ENCODE results near the gene SPAG16.

The SPAG16 gene

DNA sequence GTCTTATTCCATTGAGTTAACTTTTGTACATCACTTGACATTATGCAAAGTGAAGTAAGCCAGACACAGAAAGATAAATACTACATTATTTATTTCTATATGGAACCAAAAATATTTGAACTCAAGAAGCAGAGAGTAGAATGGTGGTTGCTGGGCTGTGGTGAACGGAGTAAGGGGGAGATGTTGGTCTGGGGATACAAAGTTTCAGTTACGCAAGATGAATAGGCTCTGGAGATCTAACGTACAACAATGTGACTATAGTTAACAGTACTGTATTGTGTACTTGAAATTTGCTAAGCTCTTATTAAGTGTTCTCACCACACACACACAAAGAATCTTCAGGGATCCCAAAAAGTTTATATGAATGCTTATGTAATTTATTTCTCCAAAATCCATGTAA is 1001.7 kb downstream of the SPAG16 start:
- H3K27me3 ChIP-seq (ENCODE audit: control insufficient read depth, insufficient read depth, low read length, poor library complexity, severe bottlenecking) = no peaks in the 10 kb centered on the region
- WGBS, 2 experiments = 61 to 67% methylated on average over 3 of the region's 3 CpGs

DNA sequence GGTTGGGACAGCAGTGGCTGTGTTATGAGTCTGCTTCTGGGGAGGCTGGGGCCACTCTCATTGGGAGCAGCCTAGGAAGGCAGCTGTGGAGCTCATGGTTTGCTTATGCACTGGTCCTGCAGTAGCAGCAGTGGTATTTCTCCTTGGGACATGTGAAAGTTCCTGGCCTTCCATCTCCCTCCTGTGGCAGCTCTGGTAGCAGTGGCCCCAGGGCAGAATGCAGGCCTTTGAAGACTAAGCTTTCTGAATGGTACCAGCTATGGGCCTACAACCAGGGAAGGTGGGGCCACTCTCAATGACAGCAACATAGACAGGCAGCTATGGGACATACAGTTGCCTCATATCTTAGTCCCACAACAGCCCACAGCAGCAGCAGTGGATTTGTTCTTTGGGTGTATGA is 1009.3 kb downstream of the SPAG16 start:
- H3K4me3 ChIP-seq (ENCODE audit: insufficient read depth, low read depth, low read length) = no peak overlapping the region
- H3K9me3 ChIP-seq (ENCODE audit: control insufficient read depth, low read length) = no peaks in the 10 kb centered on the region
- H3K36me3 ChIP-seq (ENCODE audit: control insufficient read depth, insufficient read depth, low read length) = no peaks in the 10 kb centered on the region
- H3K27me3 ChIP-seq (ENCODE audit: control insufficient read depth, insufficient read depth, low read length, poor library complexity, severe bottlenecking) = no peaks in the 10 kb centered on the region
- H3K4me1 ChIP-seq (ENCODE audit: control insufficient read depth, insufficient read depth, low read length) = no peaks in the 10 kb centered on the region
- H3K27ac ChIP-seq (ENCODE audit: insufficient read depth, low read depth, low read length, poor library complexity, severe bottlenecking) = no peak overlapping the region

More for the DNA sequence above, 1001.7 kb downstream of the SPAG16 start:
- no peaks in the 10 kb centered on the region for H3K9me3 ChIP-seq (ENCODE audit: control insufficient read depth, low read length)
- no peaks in the 10 kb centered on the region for H3K4me1 ChIP-seq (ENCODE audit: control insufficient read depth, insufficient read depth, low read length)
- H3K36me3 ChIP-seq (ENCODE audit: control insufficient read depth, insufficient read depth, low read length) = no peaks in the 10 kb centered on the region
- no peak overlapping the region for H3K27ac ChIP-seq (ENCODE audit: insufficient read depth, low read depth, low read length, poor library complexity, severe bottlenecking)
- no peak overlapping the region for H3K4me3 ChIP-seq (ENCODE audit: insufficient read depth, low read depth, low read length)

DNA sequence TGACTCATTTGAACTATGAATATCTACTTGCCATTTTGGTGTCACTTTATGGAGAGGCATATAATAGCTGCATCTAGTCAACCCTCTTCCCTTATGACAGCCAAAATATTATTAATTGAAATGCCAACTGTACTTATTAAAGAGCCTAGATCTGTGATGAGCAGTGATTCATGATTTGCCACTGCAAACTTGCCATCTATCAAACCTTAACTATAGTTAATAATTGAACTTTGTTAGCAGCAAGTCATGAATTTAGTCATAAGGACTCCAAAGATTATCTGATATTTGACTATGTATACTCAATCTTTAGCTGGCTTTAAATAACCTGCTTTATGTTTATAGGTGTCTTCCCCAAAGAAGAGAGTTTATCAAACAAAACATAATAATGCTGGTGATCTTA is 1010.2 kb downstream of the SPAG16 start:
- H3K4me3 ChIP-seq (ENCODE audit: insufficient read depth, low read depth, low read length) = no peak overlapping the region
- no peaks in the 10 kb centered on the region for H3K4me1 ChIP-seq (ENCODE audit: control insufficient read depth, insufficient read depth, low read length)
- no peaks in the 10 kb centered on the region for H3K9me3 ChIP-seq (ENCODE audit: control insufficient read depth, low read length)

GRCh38 chr2:214297423-214297822 is 1013.2 kb downstream of the SPAG16 start:
- Histone ChIP-seq H3K4me3 (ENCODE audit: insufficient read depth, low read depth, low read length) (no peak overlapping the region), H3K27me3 (ENCODE audit: control insufficient read depth, insufficient read depth, low read length, poor library complexity, severe bottlenecking) (no peaks in the 10 kb centered on the region), H3K4me1 (ENCODE audit: control insufficient read depth, insufficient read depth, low read length) (no peaks in the 10 kb centered on the region), H3K9me3 (ENCODE audit: control insufficient read depth, low read length) (no peaks in the 10 kb centered on the region), H3K36me3 (ENCODE audit: control insufficient read depth, insufficient read depth, low read length) (no peaks in the 10 kb centered on the region), H3K27ac (ENCODE audit: insufficient read depth, low read depth, low read length, poor library complexity, severe bottlenecking) (no peak overlapping the region)
- WGBS, 2 experiments = no CpG with 5 or more reads among the region's 2 CpGs

More for the DNA sequence above, 1010.2 kb downstream of the SPAG16 start:
- Histone ChIP-seq H3K27me3 (ENCODE audit: control insufficient read depth, insufficient read depth, low read length, poor library complexity, severe bottlenecking) (no peaks in the 10 kb centered on the region), H3K36me3 (ENCODE audit: control insufficient read depth, insufficient read depth, low read length) (no peaks in the 10 kb centered on the region), H3K27ac (ENCODE audit: insufficient read depth, low read depth, low read length, poor library complexity, severe bottlenecking) (no peak overlapping the region)

DNA sequence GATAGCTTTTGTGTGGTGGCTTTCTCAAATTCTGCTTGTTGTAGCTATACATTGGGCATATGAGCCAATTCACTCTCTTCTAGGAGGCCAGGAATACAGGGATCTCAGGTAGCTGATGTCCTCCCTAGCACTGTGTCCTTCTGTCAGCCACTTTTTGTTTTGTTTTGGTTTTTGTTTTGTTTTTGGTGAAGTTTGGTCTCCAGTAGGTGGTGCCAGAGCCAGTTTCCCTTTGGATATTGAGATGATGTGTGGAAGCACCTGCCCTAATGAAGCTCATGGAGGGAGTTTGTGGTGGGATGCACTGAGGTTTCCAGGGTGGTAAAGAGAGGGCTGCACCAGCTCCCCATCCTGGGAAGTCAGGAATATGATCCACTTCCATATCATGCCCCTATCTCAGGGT is 1026.1 kb downstream of the SPAG16 start:
- no peaks in the 10 kb centered on the region for H3K27me3 ChIP-seq (ENCODE audit: control insufficient read depth, insufficient read depth, low read length, poor library complexity, severe bottlenecking)
- no peak overlapping the region for H3K27ac ChIP-seq (ENCODE audit: insufficient read depth, low read depth, low read length, poor library complexity, severe bottlenecking)

DNA sequence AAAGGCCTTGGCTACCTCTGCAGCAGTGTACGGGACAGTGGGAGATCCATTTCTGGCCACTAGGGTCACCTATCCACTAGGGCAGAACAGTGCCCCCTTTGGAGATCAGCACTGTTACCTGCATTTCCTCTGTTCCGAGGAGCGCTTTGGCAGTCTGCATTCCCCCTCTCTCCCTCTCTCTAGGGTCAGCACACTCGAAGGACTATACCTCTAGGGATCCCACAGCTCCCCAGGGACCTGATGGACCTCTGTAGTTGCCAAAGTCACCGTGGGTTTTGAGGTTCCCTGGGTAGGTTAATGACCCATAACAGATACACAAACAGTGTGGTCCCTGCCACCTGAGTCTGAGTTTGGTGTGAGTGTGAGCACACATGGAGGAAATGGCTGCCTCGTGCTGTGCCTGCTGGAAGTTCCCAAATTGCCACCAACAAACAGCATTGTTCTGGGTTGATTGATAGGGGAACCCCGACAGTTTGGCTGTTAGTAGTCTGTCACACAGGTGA is 1026.8 kb downstream of the SPAG16 start:
- 87 to 89% methylated on average over 7 of the region's 7 CpGs for WGBS, 2 experiments
- Histone ChIP-seq H3K4me3 (ENCODE audit: insufficient read depth, low read depth, low read length) (no peak overlapping the region), H3K27ac (ENCODE audit: insufficient read depth, low read depth, low read length, poor library complexity, severe bottlenecking) (no peak overlapping the region), H3K4me1 (ENCODE audit: control insufficient read depth, insufficient read depth, low read length) (no peaks in the 10 kb centered on the region), H3K27me3 (ENCODE audit: control insufficient read depth, insufficient read depth, low read length, poor library complexity, severe bottlenecking) (no peaks in the 10 kb centered on the region), H3K36me3 (ENCODE audit: control insufficient read depth, insufficient read depth, low read length) (no peaks in the 10 kb centered on the region), H3K9me3 (ENCODE audit: control insufficient read depth, low read length) (no peaks in the 10 kb centered on the region)

More for the DNA sequence above, 1026.1 kb downstream of the SPAG16 start:
- Histone ChIP-seq H3K36me3 (ENCODE audit: control insufficient read depth, insufficient read depth, low read length) (no peaks in the 10 kb centered on the region), H3K9me3 (ENCODE audit: control insufficient read depth, low read length) (no peaks in the 10 kb centered on the region), H3K4me1 (ENCODE audit: control insufficient read depth, insufficient read depth, low read length) (no peaks in the 10 kb centered on the region), H3K4me3 (ENCODE audit: insufficient read depth, low read depth, low read length) (no peak overlapping the region)

DNA sequence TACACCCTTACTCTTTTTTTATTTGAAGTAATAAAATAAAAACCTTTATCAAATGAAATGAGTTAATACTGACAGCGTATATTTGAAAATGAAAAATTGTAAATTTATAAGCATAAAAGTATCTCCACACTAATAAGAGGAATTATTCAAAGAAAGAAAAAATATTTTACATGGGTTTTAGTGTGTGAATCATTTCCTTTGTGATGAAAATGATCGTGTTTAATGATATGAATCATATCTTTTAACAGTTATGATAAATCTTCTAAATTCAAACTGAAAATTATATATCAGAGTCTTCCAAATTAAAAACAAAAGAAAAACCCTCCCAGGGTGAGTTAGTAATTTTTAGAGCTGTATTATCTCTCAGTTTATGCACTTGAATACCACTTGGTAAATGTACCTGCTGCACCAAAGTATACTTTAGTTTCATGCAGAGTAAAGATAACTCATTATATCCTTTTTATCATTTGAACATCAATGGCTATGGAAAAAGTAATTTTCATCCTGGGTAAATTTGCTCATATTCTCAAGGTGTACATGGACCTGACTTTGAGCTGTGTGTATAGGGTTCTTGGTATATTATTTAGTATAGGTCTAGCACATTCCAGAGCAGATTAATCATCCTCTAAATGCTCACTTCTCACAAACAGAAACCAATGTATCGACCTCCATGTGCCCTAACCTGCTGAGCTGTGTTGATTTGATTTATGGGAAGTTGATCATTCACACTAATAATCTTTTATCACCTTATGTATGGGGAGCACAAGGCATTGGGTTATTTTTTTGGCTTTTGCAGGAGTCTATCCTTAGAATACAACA is 1027.9 kb downstream of the SPAG16 start:
- Histone ChIP-seq H3K4me3 (ENCODE audit: insufficient read depth, low read depth, low read length) (no peak overlapping the region), H3K36me3 (ENCODE audit: control insufficient read depth, insufficient read depth, low read length) (no peaks in the 10 kb centered on the region), H3K4me1 (ENCODE audit: control insufficient read depth, insufficient read depth, low read length) (no peaks in the 10 kb centered on the region), H3K27ac (ENCODE audit: insufficient read depth, low read depth, low read length, poor library complexity, severe bottlenecking) (no peak overlapping the region), H3K9me3 (ENCODE audit: control insufficient read depth, low read length) (no peaks in the 10 kb centered on the region), H3K27me3 (ENCODE audit: control insufficient read depth, insufficient read depth, low read length, poor library complexity, severe bottlenecking) (no peaks in the 10 kb centered on the region)
- WGBS, 2 experiments = no CpG with 5 or more reads among the region's 3 CpGs

GRCh38 chr2:214315324-214315723 is 1031.1 kb downstream of the SPAG16 start:
- no peaks in the 10 kb centered on the region for H3K36me3 ChIP-seq (ENCODE audit: control insufficient read depth, insufficient read depth, low read length)
- WGBS, 2 experiments = 76 to 85% methylated on average over 2 of the region's 3 CpGs
- H3K4me3 ChIP-seq (ENCODE audit: insufficient read depth, low read depth, low read length) = no peak overlapping the region
- no peaks in the 10 kb centered on the region for H3K27me3 ChIP-seq (ENCODE audit: control insufficient read depth, insufficient read depth, low read length, poor library complexity, severe bottlenecking)
- H3K4me1 ChIP-seq (ENCODE audit: control insufficient read depth, insufficient read depth, low read length) = no peaks in the 10 kb centered on the region
- H3K9me3 ChIP-seq (ENCODE audit: control insufficient read depth, low read length) = no peaks in the 10 kb centered on the region
- no peak overlapping the region for H3K27ac ChIP-seq (ENCODE audit: insufficient read depth, low read depth, low read length, poor library complexity, severe bottlenecking)

GRCh38 chr2:214320211-214320610 is 1035.9 kb downstream of the SPAG16 start:
- no peaks in the 10 kb centered on the region for H3K4me1 ChIP-seq (ENCODE audit: control insufficient read depth, insufficient read depth, low read length)
- no peaks in the 10 kb centered on the region for H3K27me3 ChIP-seq (ENCODE audit: control insufficient read depth, insufficient read depth, low read length, poor library complexity, severe bottlenecking)
- no peak overlapping the region for H3K4me3 ChIP-seq (ENCODE audit: insufficient read depth, low read depth, low read length)
- no peaks in the 10 kb centered on the region for H3K9me3 ChIP-seq (ENCODE audit: control insufficient read depth, low read length)
- H3K36me3 ChIP-seq (ENCODE audit: control insufficient read depth, insufficient read depth, low read length) = no peaks in the 10 kb centered on the region
- H3K27ac ChIP-seq (ENCODE audit: insufficient read depth, low read depth, low read length, poor library complexity, severe bottlenecking) = no peak overlapping the region

GRCh38 chr2:214322662-214323061 is 1038.4 kb downstream of the SPAG16 start:
- no peak overlapping the region for H3K27ac ChIP-seq (ENCODE audit: insufficient read depth, low read depth, low read length, poor library complexity, severe bottlenecking)
- no peaks in the 10 kb centered on the region for H3K4me1 ChIP-seq (ENCODE audit: control insufficient read depth, insufficient read depth, low read length)
- H3K4me3 ChIP-seq (ENCODE audit: insufficient read depth, low read depth, low read length) = no peak overlapping the region
- no peaks in the 10 kb centered on the region for H3K9me3 ChIP-seq (ENCODE audit: control insufficient read depth, low read length)
- 86 to 96% methylated on average over 3 of the region's 3 CpGs for WGBS, 2 experiments
- no peaks in the 10 kb centered on the region for H3K27me3 ChIP-seq (ENCODE audit: control insufficient read depth, insufficient read depth, low read length, poor library complexity, severe bottlenecking)
- H3K36me3 ChIP-seq (ENCODE audit: control insufficient read depth, insufficient read depth, low read length) = no peaks in the 10 kb centered on the region
